Skeletal muscle tissue (tissue), 4 donors: ENCODE data around the gene NRXN3. TPM values are rescaled to one million over a fixed set of nuclear protein-coding genes. Genes with fewer than 3 reads are reported as not detected.

ENCODE experiments used
- H3K27ac ChIP-seq: one replicate; pipeline ENCODE4 v1.7.0; 2013; ENCODE audit warnings: mild to moderate bottlenecking, low read depth, low read length, inconsistent platforms
- H3K27me3 ChIP-seq, 3 donors: one replicate each; pipeline ENCODE4 v1.7.0; 2013; ENCODE audit warnings: low read length in 3 of 3; ENCODE audit not compliant: control insufficient read depth in 3 of 3, insufficient read depth in 3 of 3
- H3K36me3 ChIP-seq, 3 donors: one replicate each; pipeline ENCODE4 v1.7.0; 2013; ENCODE audit warnings: low read length in 3 of 3; ENCODE audit not compliant: control insufficient read depth in 3 of 3, insufficient read depth in 3 of 3
- H3K4me1 ChIP-seq, 3 donors: one replicate each; pipeline ENCODE4 v1.7.0; 2013; ENCODE audit warnings: low read length in 3 of 3, mild to moderate bottlenecking in 3 of 3; ENCODE audit not compliant: control insufficient read depth in 3 of 3, insufficient read depth in 3 of 3
- H3K4me3 ChIP-seq, 3 donors: one replicate each; pipeline ENCODE4 v1.7.0; 2013; ENCODE audit warnings: low read length in 3 of 3
- H3K9ac ChIP-seq, 3 donors: one replicate each; pipeline ENCODE4 v1.7.0; 2013; ENCODE audit warnings: low read length in 3 of 3, mild to moderate bottlenecking in 3 of 3, moderate library complexity in 2 of 3, low read depth in 1 of 3
- H3K9me3 ChIP-seq, 3 donors: one replicate each; pipeline ENCODE4 v1.7.0; 2013; ENCODE audit warnings: low read length in 3 of 3; ENCODE audit not compliant: control insufficient read depth in 3 of 3
- total RNA-seq: library from RNA; depleted of rRNA; stranded (reverse); fragments of >200 nt; gene quantifications from one replicate; pipeline ENCODE4 v1.2.3, GENCODE V29; 2014
- donor health status: Osteomylitis.

Gene NRXN3
- total RNA-seq, 1 donor from 2014 or later, result 0.52 TPM

DNA sequence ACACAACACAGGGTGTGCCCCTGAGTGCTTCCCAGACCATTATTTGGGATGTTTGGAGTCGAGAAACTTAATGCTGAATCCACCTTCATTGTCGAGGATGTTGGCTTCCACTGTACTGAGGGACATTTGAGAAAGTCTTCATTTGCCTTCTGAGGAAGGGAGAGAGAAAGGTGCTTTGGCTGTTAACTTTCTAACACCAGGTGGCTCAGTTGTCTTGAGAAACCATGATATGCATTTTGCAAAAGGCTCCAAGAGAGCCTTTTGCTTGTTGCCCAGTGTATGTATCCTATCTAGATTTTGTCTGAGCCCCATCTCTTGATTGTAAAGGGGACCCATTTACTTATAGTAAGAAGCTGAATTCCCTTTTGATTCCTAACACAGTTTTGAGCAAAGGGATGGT, 28.6 kb upstream of the NRXN3 start:
- H3K27me3 ChIP-seq, result peaks cover 0 to 3% (median 0%) of the 10 kb centered on the region in 3 donors
- H3K4me1 ChIP-seq, result no peaks in the 10 kb centered on the region
- no peak overlapping the region for H3K27ac ChIP-seq
- H3K9ac ChIP-seq, result no peak overlapping the region
- H3K9me3 ChIP-seq, result no peaks in the 10 kb centered on the region
- no peak overlapping the region for H3K4me3 ChIP-seq
- H3K36me3 ChIP-seq, result no peaks in the 10 kb centered on the region

DNA sequence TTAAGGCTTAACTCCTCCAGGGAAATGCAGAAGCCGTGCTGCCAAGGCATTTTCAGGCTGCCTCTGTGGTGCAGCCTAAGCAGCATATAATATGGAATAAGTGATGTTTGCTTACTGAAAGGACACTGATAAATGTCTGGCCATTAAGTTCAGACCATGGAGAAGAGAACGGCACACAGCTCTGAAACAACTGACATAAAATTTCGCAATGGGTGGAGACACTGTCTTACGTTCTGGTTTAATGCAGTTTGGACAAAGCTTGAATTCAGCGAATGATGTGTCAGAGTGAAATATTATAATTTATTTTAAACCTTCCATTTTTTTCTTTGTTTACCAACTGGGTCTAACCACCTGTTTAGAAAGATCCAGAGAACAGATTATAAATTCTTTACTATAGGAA, 27.2 kb upstream of the NRXN3 start:
- no peak overlapping the region for H3K27ac ChIP-seq
- no peaks in the 10 kb centered on the region for H3K36me3 ChIP-seq
- peaks cover 0 to 3% (median 0%) of the 10 kb centered on the region in 3 donors for H3K27me3 ChIP-seq
- no peak overlapping the region for H3K4me3 ChIP-seq
- no peak overlapping the region for H3K9ac ChIP-seq
- no peaks in the 10 kb centered on the region for H3K9me3 ChIP-seq
- H3K4me1 ChIP-seq, result no peaks in the 10 kb centered on the region

GRCh38 chr14:78143489-78144145, 26.6 kb upstream of the NRXN3 start:
- no peaks in the 10 kb centered on the region for H3K36me3 ChIP-seq
- no peaks in the 10 kb centered on the region for H3K4me1 ChIP-seq
- no peak overlapping the region for H3K9ac ChIP-seq
- no peak overlapping the region for H3K4me3 ChIP-seq
- H3K27me3 ChIP-seq, result peaks cover 0 to 3% (median 0%) of the 10 kb centered on the region in 3 donors
- H3K27ac ChIP-seq, result no peak overlapping the region
- H3K9me3 ChIP-seq, result no peaks in the 10 kb centered on the region

DNA sequence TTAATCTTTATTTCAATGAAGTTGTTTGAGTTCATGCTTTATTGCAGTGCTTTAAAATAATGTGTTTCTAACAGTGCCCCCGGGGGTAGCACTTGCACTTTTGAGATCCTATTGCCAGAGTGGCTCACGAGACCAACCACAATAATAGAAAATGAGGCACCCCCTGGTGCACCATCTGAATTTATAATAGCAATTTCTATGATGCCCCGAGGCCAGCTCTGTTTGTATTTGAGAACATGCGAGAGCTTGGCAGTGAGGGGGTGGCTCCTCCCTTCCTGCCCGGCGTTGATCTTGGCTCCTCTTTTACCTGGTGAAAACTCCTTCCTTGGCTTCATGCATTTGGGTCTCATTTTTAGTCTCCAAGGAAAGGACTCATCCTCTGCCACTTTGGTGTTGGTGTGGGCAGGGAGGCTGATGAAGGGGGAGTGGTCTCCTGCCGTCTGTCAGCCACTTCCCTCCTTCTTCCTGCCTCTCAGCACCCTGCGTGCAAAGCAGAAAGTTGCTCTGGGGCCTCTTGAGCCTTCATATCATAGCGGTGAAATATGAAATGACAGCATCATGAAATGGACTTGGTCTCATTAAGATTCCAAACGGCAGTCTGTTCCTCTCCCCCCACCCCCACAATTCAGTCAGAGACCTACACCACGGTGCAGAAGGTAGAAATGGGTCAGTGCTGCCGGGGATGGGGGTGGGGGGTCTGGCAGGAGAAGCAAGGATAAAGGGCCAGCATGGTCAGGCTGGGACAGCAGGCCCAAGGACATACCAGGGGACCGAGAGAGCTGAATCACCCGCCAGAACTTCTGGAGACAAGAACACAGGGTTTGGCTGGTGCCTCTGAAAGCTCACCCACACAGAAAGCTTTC, 17.7 kb upstream of the NRXN3 start:
- H3K9ac ChIP-seq, result no peak overlapping the region
- no peak overlapping the region for H3K27ac ChIP-seq
- H3K4me1 ChIP-seq, result peaks cover 0 to 3% (median 0%) of the 10 kb centered on the region in 3 donors
- no peaks in the 10 kb centered on the region for H3K36me3 ChIP-seq
- H3K27me3 ChIP-seq, result peaks cover 0 to 10% (median 8%) of the 10 kb centered on the region in 3 donors
- no peaks in the 10 kb centered on the region for H3K9me3 ChIP-seq
- no peak overlapping the region for H3K4me3 ChIP-seq

DNA sequence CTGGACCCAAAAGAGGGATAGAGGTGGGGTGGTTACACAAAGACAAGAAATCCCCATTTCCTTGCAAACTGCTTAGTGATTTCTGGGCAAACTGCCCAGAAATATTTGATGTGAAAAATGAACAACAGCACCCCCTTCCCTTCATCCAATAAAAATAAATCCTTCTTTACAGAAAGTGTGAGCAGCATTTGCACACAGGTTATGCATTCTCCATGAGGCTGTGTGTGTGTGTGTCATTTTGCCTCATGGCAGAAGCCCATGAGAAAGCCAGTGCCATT, 17.2 kb upstream of the NRXN3 start:
- H3K4me1 ChIP-seq, result peaks cover 0 to 3% (median 0%) of the 10 kb centered on the region in 3 donors
- no peaks in the 10 kb centered on the region for H3K36me3 ChIP-seq
- no peak overlapping the region for H3K27ac ChIP-seq
- no peaks in the 10 kb centered on the region for H3K9me3 ChIP-seq
- H3K27me3 ChIP-seq, result peaks cover 0 to 10% (median 8%) of the 10 kb centered on the region in 3 donors
- H3K4me3 ChIP-seq, result no peak overlapping the region
- no peak overlapping the region for H3K9ac ChIP-seq

- Histone ChIP-seq H3K27me3 (peaks cover 0 to 8% (median 8%) of the 10 kb centered on the region in 3 donors), H3K9me3 (no peaks in the 10 kb centered on the region), H3K36me3 (no peaks in the 10 kb centered on the region), H3K4me1 (peaks cover 0 to 3% (median 0%) of the 10 kb centered on the region in 3 donors), H3K27ac (no peak overlapping the region), H3K9ac (no peak overlapping the region), H3K4me3 (no peak overlapping the region)
Measured at GRCh38 chr14:78154827-78155226, 15.3 kb upstream of the NRXN3 start.

GRCh38 chr14:78156196-78156595, 14.0 kb upstream of the NRXN3 start:
- Histone ChIP-seq H3K9me3 (no peaks in the 10 kb centered on the region), H3K36me3 (no peaks in the 10 kb centered on the region), H3K4me1 (peaks cover 0 to 3% (median 0%) of the 10 kb centered on the region in 3 donors), H3K4me3 (no peak overlapping the region), H3K27me3 (peaks cover 0 to 6% (median 6%) of the 10 kb centered on the region in 3 donors), H3K9ac (no peak overlapping the region), H3K27ac (no peak overlapping the region)

GRCh38 chr14:78157494-78158437, 12.4 kb upstream of the NRXN3 start:
- Histone ChIP-seq H3K9ac (no peak overlapping the region), H3K4me3 (no peak overlapping the region), H3K27ac (no peak overlapping the region), H3K9me3 (no peaks in the 10 kb centered on the region), H3K4me1 (no peaks in the 10 kb centered on the region), H3K27me3 (peaks cover 4 to 6% (median 5%) of the 10 kb centered on the region in 3 donors), H3K36me3 (no peaks in the 10 kb centered on the region)

- no peak overlapping the region for H3K27ac ChIP-seq
- no peak overlapping the region for H3K9ac ChIP-seq
- H3K27me3 ChIP-seq, result peaks cover 10 to 22% (median 19%) of the 10 kb centered on the region in 3 donors
- H3K4me3 ChIP-seq, result no peak overlapping the region
- H3K36me3 ChIP-seq, result no peaks in the 10 kb centered on the region
- H3K4me1 ChIP-seq, result no peaks in the 10 kb centered on the region
- no peaks in the 10 kb centered on the region for H3K9me3 ChIP-seq
Measured at GRCh38 chr14:78162202-78162601, 8.0 kb upstream of the NRXN3 start.
